HepG2 (cell line): ENCODE measurements around the gene NCOA1. TPM values are rescaled to one million over a fixed set of nuclear protein-coding genes. Genes with fewer than 3 reads are reported as not detected.

ENCODE experiments used
- ATAC-seq: fragments of 200-7000 bp; cut with Tn5 transposase; 3 replicates; pipeline ENCODE4 v1.9.1; 2020; ENCODE audit warnings: mild to moderate bottlenecking, moderate library complexity
- BruUV-seq: library from RNA; stranded (reverse); fragments of 400-500 nt; replicated peaks from 2 replicates; lab custom pipeline; 2021; lab: Mats Ljungman, UMichigan
- CTCF ChIA-PET: fragments of 300-600 bp; formaldehyde crosslinking; extraction: SDS; loops from one replicate; lab custom pipeline; 2021; ENCODE audit warnings: low total read pairs, inconsistent platforms, low intra/inter-chr PET ratio; lab: Yijun Ruan, JAX
- POLR2A ChIA-PET: fragments of 350-600 bp; sonication (Branson Sonifier 250); formaldehyde crosslinking; loops from one replicate; lab custom pipeline; 2020; ENCODE audit warnings: antibody characterized with exemption, inconsistent platforms; lab: Yijun Ruan, JAX
- DNase-seq: peaks from one replicate; pipeline ENCODE4 v3.0.0-alpha.2; 2015; ENCODE audit warnings: low spot score
- FAIRE-seq: peaks from 3 replicates; lab custom pipeline; 2011; peaks lifted over from hg19 to GRCh38; lab: Jason Lieb, UNC
- H2AFZ ChIP-seq: one replicate; pipeline ENCODE4 v1.6.1; 2011; ENCODE audit warnings: low read length, inconsistent platforms
- H3K27ac ChIP-seq: fragments of 300-600 bp; 3 replicates; pipeline ENCODE4 v1.8.0; 2011; ENCODE audit warnings: mixed run types, mild to moderate bottlenecking, mixed read lengths, low read length, inconsistent platforms; ENCODE audit not compliant: insufficient read depth; ENCODE audit errors: extremely low read length
- H3K27me3 ChIP-seq, 2 experiments: fragments of 200-600 bp in 1 of 2; 2 replicates in 1 of 2; 3 replicates in 1 of 2; pipeline versions ENCODE4 v1.6.0 to v1.8.0; 2011; ENCODE audit warnings: low read length in 2 of 2, mild to moderate bottlenecking in 2 of 2, moderate library complexity in 2 of 2, inconsistent platforms in 1 of 2; ENCODE audit not compliant: insufficient read depth in 2 of 2, control insufficient read depth in 1 of 2
- H3K36me3 ChIP-seq, 2 experiments: fragments of 200-600 bp in 1 of 2; replicated peaks in 1 of 2; 2 replicates in 1 of 2; 3 replicates in 1 of 2; pipeline versions ENCODE4 v1.5.1 to v1.8.0; 2011; ENCODE audit warnings: low read length in 2 of 2, inconsistent platforms in 1 of 2; ENCODE audit not compliant: insufficient read depth in 2 of 2, control insufficient read depth in 1 of 2
- H3K4me1 ChIP-seq: 2 replicates; pipeline ENCODE4 v1.5.1; 2012; ENCODE audit warnings: low read length, inconsistent platforms; ENCODE audit not compliant: insufficient read depth
- H3K4me2 ChIP-seq: 2 replicates; pipeline ENCODE4 v1.6.0; 2011; ENCODE audit warnings: low read depth, low read length, inconsistent platforms
- H3K4me3 ChIP-seq, 3 experiments: fragments of 200-600 bp in 1 of 3; sonication (generic), shearing (Covaris generic) in 1 of 3; replicated peaks in 1 of 3; 2 replicates each; pipeline ENCODE4 v1.5.1; 2011 to 2016; ENCODE audit warnings: low read length in 3 of 3, inconsistent platforms in 2 of 3, low read depth in 2 of 3, mild to moderate bottlenecking in 2 of 3, control low read depth in 1 of 3, mixed read lengths in 1 of 3; ENCODE audit not compliant: insufficient read depth in 1 of 3
- H3K79me2 ChIP-seq: one replicate; pipeline ENCODE4 v1.6.1; 2011; ENCODE audit warnings: low read length, inconsistent platforms; ENCODE audit not compliant: insufficient read depth
- H3K9ac ChIP-seq: 2 replicates; pipeline ENCODE4 v1.6.0; 2011; ENCODE audit warnings: mild to moderate bottlenecking, low read depth, low read length, inconsistent platforms; ENCODE audit not compliant: insufficient read depth
- H3K9me3 ChIP-seq: 2 replicates; pipeline ENCODE4 v1.5.1; 2012; ENCODE audit warnings: mild to moderate bottlenecking, low read length
- H4K20me1 ChIP-seq: 2 replicates; pipeline ENCODE4 v1.6.0; 2011; ENCODE audit warnings: inconsistent platforms, mild to moderate bottlenecking, low read length, moderate library complexity; ENCODE audit not compliant: insufficient read depth
- CREM ChIP-seq, 2 experiments: sonication (generic) in 1 of 2; formaldehyde crosslinking in 1 of 2; IDR thresholded peaks; 2 replicates each; pipeline versions ENCODE4 v1.4.0 to v1.6.1; 2016 to 2020; ENCODE audit warnings: antibody characterized with exemption in 1 of 2, mild to moderate bottlenecking in 1 of 2, missing genetic modification reagents in 1 of 2
- NFYC ChIP-seq: IDR thresholded peaks from 2 replicates; pipeline ENCODE4 v1.6.1; 2016; ENCODE audit warnings: missing genetic modification reagents, missing compliant biosample characterization
- STAG1 ChIP-seq: sonication (generic); formaldehyde crosslinking; IDR thresholded peaks from 2 replicates; pipeline ENCODE4 v1.4.0; 2020; ENCODE audit warnings: missing genetic modification reagents
- WGBS: methylation state at CpG from one replicate; pipeline ENCODE4 v1.1.6; 2017; ENCODE audit warnings: low lambda C conversion rate; 5-methylcytosine and 5-hydroxymethylcytosine counted together
- in situ Hi-C: cut with HindIII; loops from 2 replicates; pipeline ENCODE4 v1.10.0; 2017; ENCODE audit warnings: low pct_unique_long_range_greater_than_20kb; ENCODE audit not compliant: extremely low pct_ligation_motif_present
- intact Hi-C: fragments of 100-400 bp; cut with micrococcal nuclease; formaldehyde crosslinking; loops from one replicate; pipeline ENCODE4 v1.10.0; 2022; ENCODE audit not compliant: unreplicated experiment
- polyA plus RNA-seq, 8 experiments: library from polyadenylated mRNA; depleted of rRNA in 3 of 8; stranded (reverse) in 7 of 8; unstranded in 1 of 8; fragments of >200 nt; fragmentation: Illumina TruSeq in 4 of 8; extraction: Trizol in 4 of 8; gene quantifications; 2 replicates each; pipeline versions ENCODE4 v1.2.1 to v1.2.3, GENCODE V29; 2011 to 2016; ENCODE audit warnings: low read depth in 4 of 8, missing spikeins in 1 of 8, mixed read lengths in 1 of 8; ENCODE audit not compliant: insufficient read depth in 1 of 8
- total RNA-seq, 5 experiments: library from RNA; depleted of rRNA; stranded (reverse); fragments of >200 nt; fragmentation: Illumina TruSeq; extraction: Trizol; gene quantifications; 2 replicates each; pipeline ENCODE4 v1.2.3, GENCODE V29; 2016; ENCODE audit warnings: low read depth in 1 of 5
- TF ChIP-seq, protein P1 (sequence below): sonication (generic); formaldehyde crosslinking; IDR thresholded peaks from 2 replicates; pipeline ENCODE4 v1.5.0; 2020; ENCODE audit warnings: mild to moderate bottlenecking, missing genetic modification reagents, moderate library complexity
- TF ChIP-seq, protein P2 (sequence below): IDR thresholded peaks from 2 replicates; pipeline ENCODE4 v1.6.1; 2016; ENCODE audit warnings: low read depth

Gene NCOA1
- total and polyA plus RNA-seq, 2 of the 13 experiments (the other 11 are each of a cell fraction or from before 2014, with no cell fraction given) = 10.0 to 10.4 TPM

DNA sequence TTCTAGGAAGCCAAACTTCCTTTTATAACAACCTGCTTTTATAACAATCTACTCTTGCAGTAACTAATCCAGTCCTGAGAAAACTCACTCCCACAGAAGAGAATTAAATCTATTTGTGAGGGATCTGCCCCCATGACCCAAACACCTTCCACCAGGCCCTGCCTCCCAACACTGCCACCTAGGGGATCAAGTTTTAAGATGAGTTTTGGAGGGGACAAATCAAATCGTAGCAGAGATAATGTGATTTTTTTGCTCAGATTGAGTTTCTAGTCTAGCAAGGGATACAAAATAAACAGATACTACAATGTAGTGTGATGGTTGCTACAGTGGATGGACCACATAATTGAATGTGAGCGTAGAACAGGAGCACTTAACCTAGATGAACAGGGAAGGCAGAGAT is 52.2 kb downstream of the NCOA1 start:
- TF ChIP-seq STAG1 (CRISPR knock-in tag) (peak; percentile 22; the same call in 1 of the 2 replicates), CREM (IDR thresholded peaks at IDR 0.05) (no peak), CREM (CRISPR knock-in tag; IDR thresholded peaks at IDR 0.05) (no peak), NFYC (CRISPR knock-in tag) (no peak)
- TF ChIP-seq, protein P1, sequence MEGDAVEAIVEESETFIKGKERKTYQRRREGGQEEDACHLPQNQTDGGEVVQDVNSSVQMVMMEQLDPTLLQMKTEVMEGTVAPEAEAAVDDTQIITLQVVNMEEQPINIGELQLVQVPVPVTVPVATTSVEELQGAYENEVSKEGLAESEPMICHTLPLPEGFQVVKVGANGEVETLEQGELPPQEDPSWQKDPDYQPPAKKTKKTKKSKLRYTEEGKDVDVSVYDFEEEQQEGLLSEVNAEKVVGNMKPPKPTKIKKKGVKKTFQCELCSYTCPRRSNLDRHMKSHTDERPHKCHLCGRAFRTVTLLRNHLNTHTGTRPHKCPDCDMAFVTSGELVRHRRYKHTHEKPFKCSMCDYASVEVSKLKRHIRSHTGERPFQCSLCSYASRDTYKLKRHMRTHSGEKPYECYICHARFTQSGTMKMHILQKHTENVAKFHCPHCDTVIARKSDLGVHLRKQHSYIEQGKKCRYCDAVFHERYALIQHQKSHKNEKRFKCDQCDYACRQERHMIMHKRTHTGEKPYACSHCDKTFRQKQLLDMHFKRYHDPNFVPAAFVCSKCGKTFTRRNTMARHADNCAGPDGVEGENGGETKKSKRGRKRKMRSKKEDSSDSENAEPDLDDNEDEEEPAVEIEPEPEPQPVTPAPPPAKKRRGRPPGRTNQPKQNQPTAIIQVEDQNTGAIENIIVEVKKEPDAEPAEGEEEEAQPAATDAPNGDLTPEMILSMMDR (CRISPR knock-in tag) = peak; percentile 28
- TF ChIP-seq, protein P2, sequence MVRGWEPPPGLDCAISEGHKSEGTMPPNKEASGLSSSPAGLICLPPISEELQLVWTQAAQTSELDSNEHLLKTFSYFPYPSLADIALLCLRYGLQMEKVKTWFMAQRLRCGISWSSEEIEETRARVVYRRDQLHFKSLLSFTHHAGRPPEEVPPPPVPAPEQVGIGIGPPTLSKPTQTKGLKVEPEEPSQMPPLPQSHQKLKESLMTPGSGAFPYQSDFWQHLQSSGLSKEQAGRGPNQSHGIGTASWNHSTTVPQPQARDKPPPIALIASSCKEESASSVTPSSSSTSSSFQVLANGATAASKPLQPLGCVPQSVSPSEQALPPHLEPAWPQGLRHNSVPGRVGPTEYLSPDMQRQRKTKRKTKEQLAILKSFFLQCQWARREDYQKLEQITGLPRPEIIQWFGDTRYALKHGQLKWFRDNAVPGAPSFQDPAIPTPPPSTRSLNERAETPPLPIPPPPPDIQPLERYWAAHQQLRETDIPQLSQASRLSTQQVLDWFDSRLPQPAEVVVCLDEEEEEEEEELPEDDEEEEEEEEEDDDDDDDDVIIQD (CRISPR knock-in tag) = no peak
- TF ChIP-seq, all 625 proteins: peak for 2
- FAIRE-seq = no peak
- no peak for DNase-seq
- WGBS = 85% methylated on average over 2 of the region's 2 CpGs
- peaks cover 38% of the 10 kb centered on the region for H3K9me3 ChIP-seq
- H3K4me2 ChIP-seq = no peak overlapping the region
- no peak overlapping the region for H3K4me3 ChIP-seq
- in situ Hi-C loops = no loop called here
- BruUV-seq = no TSS peak
- no peak for ATAC-seq
- no peaks in the 10 kb centered on the region for H3K4me1 ChIP-seq
- no peaks in the 10 kb centered on the region for H3K36me3 ChIP-seq
- H3K27ac ChIP-seq = no peak overlapping the region
- H4K20me1 ChIP-seq = no peaks in the 10 kb centered on the region
- no peak overlapping the region for H2AFZ ChIP-seq
- CTCF ChIA-PET = interaction anchor here (1.3 to 1.9 kb wide), 2 partner anchors 122 to 133 kb away, joined by 3 to 4 read pairs; no protein-coding TSS in a partner anchor
- H3K27me3 ChIP-seq = no peaks in the 10 kb centered on the region; a peak in 1 of 5 replicates
- H3K79me2 ChIP-seq = no peaks in the 10 kb centered on the region
- intact Hi-C loops = no loop called here
- POLR2A ChIA-PET = no interaction called here
- H3K9ac ChIP-seq = no peak overlapping the region
